Activated naive CD8-positive, alpha-beta T cell (primary cell): Measurements from ENCODE around the gene WNT1.

Experiments
- H3K27ac Mint-ChIP-seq: one replicate; pipeline ENCODE4 v1.8.0; 2021; ENCODE audit warnings: mixed read lengths
- H3K27me3 Mint-ChIP-seq: one replicate; pipeline ENCODE4 v1.8.0; 2021; ENCODE audit warnings: mixed read lengths
- H3K36me3 Mint-ChIP-seq: one replicate; pipeline ENCODE4 v1.8.0; 2021; ENCODE audit warnings: mixed read lengths
- H3K4me1 Mint-ChIP-seq: one replicate; pipeline ENCODE4 v1.8.0; 2021; ENCODE audit warnings: low read depth, mixed read lengths
- H3K4me3 Mint-ChIP-seq: one replicate; pipeline ENCODE4 v1.8.0; 2021; ENCODE audit warnings: mild to moderate bottlenecking, mixed read lengths
- H3K9me3 Mint-ChIP-seq: one replicate; pipeline ENCODE4 v1.8.0; 2021; ENCODE audit warnings: low read depth, mixed read lengths

Gene WNT1

GRCh38 chr12:48999371-49000131 lies 21.4 kb downstream of the WNT1 start, which contains the start of gene DDN:
DDN (minus strand) TSS chr12:48999375; CDS start chr12:48999287, 88 bp downstream.
- Mint-ChIP-seq H3K27me3 (peaks cover 16% of the 10 kb centered on the region), H3K4me3 (peak within 1 kb of the TSS; percentile 84), H3K4me1 (peaks cover 32% of the 10 kb centered on the region), H3K9me3 (no peaks in the 10 kb centered on the region), H3K27ac (peak within 1 kb of the TSS; percentile 41), H3K36me3 (peaks cover 24% of the 10 kb centered on the region)

- peaks cover 29% of the 10 kb centered on the region for H3K4me1 Mint-ChIP-seq
- H3K27me3 Mint-ChIP-seq = peaks cover 16% of the 10 kb centered on the region
- H3K4me3 Mint-ChIP-seq = peak overlapping the region; percentile 84
- no peaks in the 10 kb centered on the region for H3K9me3 Mint-ChIP-seq
- H3K27ac Mint-ChIP-seq = no peak overlapping the region
- peaks cover 29% of the 10 kb centered on the region for H3K36me3 Mint-ChIP-seq
Measured at GRCh38 chr12:49000346-49000745, 22.2 kb downstream of the WNT1 start.

- Mint-ChIP-seq H3K9me3 (no peaks in the 10 kb centered on the region), H3K27me3 (no peaks in the 10 kb centered on the region), H3K4me3 (no peak overlapping the region), H3K36me3 (peaks cover 16% of the 10 kb centered on the region), H3K4me1 (no peaks in the 10 kb centered on the region), H3K27ac (no peak overlapping the region)
Measured at GRCh38 chr12:49008943-49009342, 30.8 kb downstream of the WNT1 start.

- Mint-ChIP-seq H3K9me3 (no peaks in the 10 kb centered on the region), H3K4me3 (no peak overlapping the region), H3K27ac (no peak overlapping the region), H3K27me3 (no peaks in the 10 kb centered on the region), H3K4me1 (peaks cover 7% of the 10 kb centered on the region), H3K36me3 (peaks cover 14% of the 10 kb centered on the region)
Measured at GRCh38 chr12:49010092-49010668, 32.1 kb downstream of the WNT1 start.

- Mint-ChIP-seq H3K4me1 (peaks cover 27% of the 10 kb centered on the region), H3K9me3 (no peaks in the 10 kb centered on the region), H3K36me3 (peaks cover 21% of the 10 kb centered on the region), H3K27ac (no peak overlapping the region), H3K27me3 (no peaks in the 10 kb centered on the region), H3K4me3 (no peak overlapping the region)
Measured at GRCh38 chr12:49012739-49013138, 34.6 kb downstream of the WNT1 start.

- no peak overlapping the region for H3K4me3 Mint-ChIP-seq
- peaks cover 17% of the 10 kb centered on the region for H3K36me3 Mint-ChIP-seq
- no peaks in the 10 kb centered on the region for H3K27me3 Mint-ChIP-seq
- no peak overlapping the region for H3K27ac Mint-ChIP-seq
- H3K9me3 Mint-ChIP-seq = no peaks in the 10 kb centered on the region
- peaks cover 30% of the 10 kb centered on the region for H3K4me1 Mint-ChIP-seq
Measured at GRCh38 chr12:49013428-49013827, 35.3 kb downstream of the WNT1 start.

- no peak overlapping the region for H3K27ac Mint-ChIP-seq
- H3K4me3 Mint-ChIP-seq = no peak overlapping the region
- no peaks in the 10 kb centered on the region for H3K9me3 Mint-ChIP-seq
Measured at GRCh38 chr12:49014547-49014946, 36.4 kb downstream of the WNT1 start.

GRCh38 chr12:49015196-49015595 lies 37.1 kb downstream of the WNT1 start:
- no peaks in the 10 kb centered on the region for H3K27me3 Mint-ChIP-seq
- H3K4me3 Mint-ChIP-seq = peak overlapping the region; percentile 42
- H3K27ac Mint-ChIP-seq = no peak overlapping the region
- no peaks in the 10 kb centered on the region for H3K9me3 Mint-ChIP-seq
- peaks cover 40% of the 10 kb centered on the region for H3K4me1 Mint-ChIP-seq
- peaks cover 14% of the 10 kb centered on the region for H3K36me3 Mint-ChIP-seq

More at GRCh38 chr12:49014547-49014946, 36.4 kb downstream of the WNT1 start:
- Mint-ChIP-seq H3K36me3 (peaks cover 16% of the 10 kb centered on the region), H3K4me1 (peaks cover 36% of the 10 kb centered on the region), H3K27me3 (no peaks in the 10 kb centered on the region)

- Mint-ChIP-seq H3K4me3 (peak overlapping the region; percentile 93), H3K9me3 (no peaks in the 10 kb centered on the region), H3K36me3 (peaks cover 14% of the 10 kb centered on the region), H3K27ac (peak overlapping the region; percentile 91), H3K4me1 (peaks cover 40% of the 10 kb centered on the region), H3K27me3 (no peaks in the 10 kb centered on the region)
Measured at GRCh38 chr12:49017891-49018260, 39.8 kb downstream of the WNT1 start.

GRCh38 chr12:49018261-49019119 lies 40.4 kb downstream of the WNT1 start, which contains the start of gene PRKAG1:
PRKAG1 (minus strand) TSS chr12:49018776; CDS start chr12:49018740, 36 bp downstream.
- H3K36me3 Mint-ChIP-seq = peaks cover 14% of the 10 kb centered on the region
- H3K27me3 Mint-ChIP-seq = no peaks in the 10 kb centered on the region
- no peaks in the 10 kb centered on the region for H3K9me3 Mint-ChIP-seq
- peak within 1 kb of the TSS; percentile 93 for H3K4me3 Mint-ChIP-seq
- peak within 1 kb of the TSS; percentile 91 for H3K27ac Mint-ChIP-seq
- H3K4me1 Mint-ChIP-seq = peaks cover 40% of the 10 kb centered on the region

GRCh38 chr12:49019120-49019430 lies 41.0 kb downstream of the WNT1 start:
- Mint-ChIP-seq H3K4me1 (peaks cover 40% of the 10 kb centered on the region), H3K27ac (peak overlapping the region; percentile 91), H3K9me3 (no peaks in the 10 kb centered on the region), H3K36me3 (peaks cover 14% of the 10 kb centered on the region), H3K4me3 (peak overlapping the region; percentile 93), H3K27me3 (no peaks in the 10 kb centered on the region)

- H3K36me3 Mint-ChIP-seq = peaks cover 10% of the 10 kb centered on the region
Measured at GRCh38 chr12:49019443-49020324, 41.6 kb downstream of the WNT1 start.

GRCh38 chr12:49020441-49020840 lies 42.3 kb downstream of the WNT1 start:
- Mint-ChIP-seq H3K4me3 (no peak overlapping the region), H3K27ac (no peak overlapping the region), H3K27me3 (no peaks in the 10 kb centered on the region), H3K36me3 (peaks cover 8% of the 10 kb centered on the region), H3K4me1 (peaks cover 31% of the 10 kb centered on the region), H3K9me3 (no peaks in the 10 kb centered on the region)

More at GRCh38 chr12:49019443-49020324, 41.6 kb downstream of the WNT1 start:
- Mint-ChIP-seq H3K9me3 (no peaks in the 10 kb centered on the region), H3K4me1 (peaks cover 37% of the 10 kb centered on the region), H3K27me3 (no peaks in the 10 kb centered on the region), H3K4me3 (peak overlapping the region; percentile 93), H3K27ac (peak overlapping the region; percentile 64)

- Mint-ChIP-seq H3K9me3 (no peaks in the 10 kb centered on the region), H3K4me1 (peaks cover 26% of the 10 kb centered on the region), H3K27ac (peak overlapping the region; percentile 28), H3K4me3 (no peak overlapping the region), H3K36me3 (peaks cover 8% of the 10 kb centered on the region), H3K27me3 (no peaks in the 10 kb centered on the region)
Measured at GRCh38 chr12:49021292-49021915, 43.3 kb downstream of the WNT1 start.
